ENCODE data around the gene L3MBTL4.

L3MBTL4 gene

DNA sequence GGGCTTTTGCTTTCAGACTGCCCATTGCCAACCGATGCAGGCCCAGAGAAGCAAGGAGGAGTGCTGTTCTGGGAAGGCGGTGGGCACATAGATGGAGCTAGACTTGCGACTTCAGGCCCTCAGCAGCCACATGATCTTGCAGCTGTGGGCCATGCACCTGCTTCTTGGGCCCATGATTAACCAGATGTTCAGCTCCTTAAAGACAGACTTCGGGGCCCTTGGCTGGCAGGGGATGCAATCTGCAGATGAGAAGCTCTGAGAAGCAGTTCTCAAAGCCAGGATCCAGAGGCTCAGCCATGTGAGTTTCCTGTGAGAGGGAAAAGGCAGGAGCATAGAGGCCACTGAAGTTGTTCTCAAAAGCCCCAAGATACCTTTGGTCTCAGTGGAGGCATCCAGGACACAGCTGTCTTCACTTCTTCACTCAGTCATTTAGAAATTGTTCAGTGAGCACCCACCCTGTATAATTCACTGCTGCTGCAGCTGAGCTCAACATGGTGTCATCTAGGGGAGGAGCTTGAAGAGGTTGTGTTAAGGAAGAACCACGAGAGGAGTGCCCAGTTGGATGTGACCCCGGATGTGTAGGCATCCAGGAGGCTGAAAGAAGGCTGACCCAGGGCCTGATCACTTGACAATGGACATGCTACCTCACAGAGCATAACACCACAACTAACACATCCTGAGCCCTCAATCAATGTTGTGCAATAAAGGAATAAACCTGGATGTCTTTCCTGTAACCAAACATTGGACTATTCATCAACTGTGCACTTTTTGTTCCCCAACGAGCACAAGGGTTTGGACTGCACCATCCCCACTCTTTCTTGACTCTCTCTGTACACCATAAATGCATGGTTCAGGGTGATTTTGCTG, 474.7 kb downstream of the L3MBTL4 start:
- no peak for DNase-seq (ENCODE audit: extremely low read depth, low read depth)
- no peak overlapping the region for H3K4me3 ChIP-seq (replicated peaks; ENCODE audit: low read depth, low read length)
- TF ChIP-seq, protein P1, sequence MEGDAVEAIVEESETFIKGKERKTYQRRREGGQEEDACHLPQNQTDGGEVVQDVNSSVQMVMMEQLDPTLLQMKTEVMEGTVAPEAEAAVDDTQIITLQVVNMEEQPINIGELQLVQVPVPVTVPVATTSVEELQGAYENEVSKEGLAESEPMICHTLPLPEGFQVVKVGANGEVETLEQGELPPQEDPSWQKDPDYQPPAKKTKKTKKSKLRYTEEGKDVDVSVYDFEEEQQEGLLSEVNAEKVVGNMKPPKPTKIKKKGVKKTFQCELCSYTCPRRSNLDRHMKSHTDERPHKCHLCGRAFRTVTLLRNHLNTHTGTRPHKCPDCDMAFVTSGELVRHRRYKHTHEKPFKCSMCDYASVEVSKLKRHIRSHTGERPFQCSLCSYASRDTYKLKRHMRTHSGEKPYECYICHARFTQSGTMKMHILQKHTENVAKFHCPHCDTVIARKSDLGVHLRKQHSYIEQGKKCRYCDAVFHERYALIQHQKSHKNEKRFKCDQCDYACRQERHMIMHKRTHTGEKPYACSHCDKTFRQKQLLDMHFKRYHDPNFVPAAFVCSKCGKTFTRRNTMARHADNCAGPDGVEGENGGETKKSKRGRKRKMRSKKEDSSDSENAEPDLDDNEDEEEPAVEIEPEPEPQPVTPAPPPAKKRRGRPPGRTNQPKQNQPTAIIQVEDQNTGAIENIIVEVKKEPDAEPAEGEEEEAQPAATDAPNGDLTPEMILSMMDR (IDR thresholded peaks at IDR 0.05; ENCODE audit: low read depth, low read length, missing control alignments): no peak

DNA sequence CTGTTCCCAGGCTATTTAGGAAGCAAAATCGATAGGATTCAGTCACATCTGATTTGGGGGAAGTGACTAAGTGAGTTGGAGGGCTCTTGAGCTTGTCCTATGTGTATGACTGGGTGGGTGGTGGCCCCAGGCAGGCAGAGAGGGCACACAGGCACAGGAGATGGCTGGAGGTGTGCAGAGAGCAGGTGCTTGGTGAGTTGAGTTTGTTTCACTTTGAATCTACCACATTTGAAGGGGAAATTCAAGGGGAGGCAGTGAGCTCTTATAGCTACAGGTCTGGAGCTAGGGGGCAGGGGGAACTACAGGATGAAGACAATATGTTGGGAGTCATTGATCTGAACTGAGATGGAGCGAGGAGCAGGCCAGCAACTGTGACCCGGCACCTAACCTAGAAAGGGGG, 476.9 kb downstream of the L3MBTL4 start:
- H3K4me3 ChIP-seq (replicated peaks; ENCODE audit: low read depth, low read length): no peak overlapping the region
- DNase-seq (ENCODE audit: extremely low read depth, low read depth): no peak
- TF ChIP-seq, protein P1 (IDR thresholded peaks at IDR 0.05; ENCODE audit: low read depth, low read length, missing control alignments): no peak

DNA sequence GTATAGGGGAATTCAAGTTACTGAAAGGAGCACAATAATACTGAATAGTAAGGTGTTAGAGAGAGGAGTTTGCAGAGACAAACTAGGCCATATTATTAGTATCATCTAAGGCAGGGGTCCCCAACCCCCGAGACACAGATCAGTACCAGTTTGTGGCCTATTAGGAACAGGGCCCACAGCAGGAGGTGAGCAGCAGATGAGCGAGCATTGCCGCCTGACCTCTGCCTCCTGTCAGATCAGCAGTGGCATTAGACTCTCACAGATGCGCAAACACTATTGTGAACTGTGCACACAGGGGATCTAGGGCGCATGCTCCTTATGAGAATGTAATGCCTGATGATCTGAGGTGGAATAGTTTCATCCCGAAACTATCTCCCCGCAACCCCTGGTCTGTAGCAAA, 477.6 kb downstream of the L3MBTL4 start:
- H3K4me3 ChIP-seq (replicated peaks; ENCODE audit: low read depth, low read length): no peak overlapping the region
- DNase-seq (ENCODE audit: extremely low read depth, low read depth): no peak
- TF ChIP-seq, protein P1 (IDR thresholded peaks at IDR 0.05; ENCODE audit: low read depth, low read length, missing control alignments): no peak

DNA sequence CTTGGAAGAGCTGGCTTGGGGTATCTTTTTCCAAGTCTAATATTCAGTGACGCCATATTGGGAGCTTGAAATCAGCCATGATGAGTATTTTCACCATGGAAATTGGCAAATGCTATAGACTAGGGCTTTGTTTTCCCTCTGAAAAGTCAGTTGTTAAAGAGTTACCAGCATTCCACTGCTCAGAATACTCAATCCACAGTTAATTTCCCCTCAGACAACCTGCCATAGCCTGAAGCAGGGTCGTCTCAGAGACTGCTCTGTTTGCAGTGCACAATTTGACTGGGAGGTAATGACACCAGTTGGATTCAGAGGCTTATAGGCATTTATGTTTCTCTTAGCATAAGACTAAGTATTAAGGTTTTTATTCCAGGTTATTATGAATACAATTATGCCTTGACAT, 483.9 kb downstream of the L3MBTL4 start:
- no peak for DNase-seq (ENCODE audit: extremely low read depth, low read depth)
- no peak overlapping the region for H3K4me3 ChIP-seq (replicated peaks; ENCODE audit: low read depth, low read length)
- TF ChIP-seq, protein P1 (IDR thresholded peaks at IDR 0.05; ENCODE audit: low read depth, low read length, missing control alignments): no peak

DNA sequence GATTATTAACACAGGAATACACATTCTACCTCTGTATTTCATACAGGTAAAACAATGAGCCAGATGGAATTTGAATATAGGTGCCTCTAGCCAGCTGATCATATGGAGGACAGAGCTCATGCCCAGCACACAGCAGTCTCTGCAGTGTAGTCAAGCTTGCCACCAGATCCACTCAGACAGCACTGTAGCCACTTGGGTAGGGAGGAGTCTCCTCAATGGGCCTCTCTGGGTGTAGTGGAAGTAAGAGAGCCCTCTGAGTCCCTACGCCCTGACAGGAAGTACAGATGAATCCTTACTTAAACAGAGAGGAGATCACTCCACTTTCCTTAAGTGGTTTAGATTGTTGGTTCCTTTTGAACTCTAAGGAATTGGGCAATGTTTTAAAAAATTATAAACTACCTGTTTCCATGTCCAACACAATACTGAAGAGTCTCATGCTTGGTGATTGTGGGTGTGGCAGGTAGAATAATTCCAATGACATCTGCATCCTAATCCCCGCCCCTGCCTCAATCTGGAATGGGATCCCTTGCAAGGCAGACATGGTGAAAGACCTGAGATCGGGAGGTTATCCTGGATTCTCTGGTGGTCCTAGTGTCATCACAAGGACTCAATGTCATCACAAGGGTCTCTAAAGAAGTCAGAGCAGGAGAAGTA, 496.4 kb downstream of the L3MBTL4 start:
- TF ChIP-seq, protein P1 (IDR thresholded peaks at IDR 0.05; ENCODE audit: low read depth, low read length, missing control alignments): no peak
- no peak overlapping the region for H3K4me3 ChIP-seq (replicated peaks; ENCODE audit: low read depth, low read length)
- DNase-seq (ENCODE audit: extremely low read depth, low read depth): no peak

DNA sequence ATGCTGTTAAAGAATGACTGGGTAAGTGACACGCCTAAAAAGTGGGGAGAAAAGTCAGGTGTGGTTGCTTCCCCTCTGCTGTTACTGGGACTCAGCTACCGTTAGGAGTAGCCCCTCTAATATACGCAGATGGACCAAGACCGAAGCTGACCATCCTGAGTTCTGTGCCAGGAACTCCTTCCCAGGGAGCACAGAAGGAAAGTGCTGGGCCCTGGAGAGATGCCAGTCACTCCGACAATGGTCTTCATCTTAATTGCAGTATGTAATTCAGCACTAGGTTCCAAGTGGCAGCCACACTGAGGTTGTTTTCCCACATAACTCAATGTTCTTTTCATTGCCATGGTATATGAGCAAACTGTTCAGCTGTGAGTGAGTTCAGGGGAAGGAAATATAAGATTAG, 499.8 kb downstream of the L3MBTL4 start:
- no peak overlapping the region for H3K4me3 ChIP-seq (replicated peaks; ENCODE audit: low read depth, low read length)
- DNase-seq (ENCODE audit: extremely low read depth, low read depth): no peak
- TF ChIP-seq, protein P1 (IDR thresholded peaks at IDR 0.05; ENCODE audit: low read depth, low read length, missing control alignments): no peak
